ENCODE measurements around the gene CLSTN1. TPM values are rescaled to one million over a fixed set of nuclear protein-coding genes. Genes with fewer than 3 reads are reported as not detected.

CLSTN1 gene
- polyA plus RNA-seq, 2 donors, result 45.8 to 55.4 TPM

GRCh38 chr1:9705337-9706093, 118.2 kb downstream of the CLSTN1 start:
- Histone ChIP-seq H3K4me1 (ENCODE audit: control insufficient read depth in 2 of 2, insufficient read depth in 2 of 2, low read length in 1 of 2) (no peaks in the 10 kb centered on the region), H3K36me3 (ENCODE audit: control insufficient read depth in 2 of 2, insufficient read depth in 2 of 2, low read length in 1 of 2) (peaks cover 0 to 2% of the 10 kb centered on the region in 2 donors), H3K27me3 (ENCODE audit: control insufficient read depth in 1 of 2, insufficient read depth in 2 of 2, low read length in 2 of 2) (no peaks in the 10 kb centered on the region), H3K9me3 (ENCODE audit: control insufficient read depth in 2 of 2, insufficient read depth in 1 of 2, low read depth in 1 of 2, low read length in 1 of 2) (peaks cover 0 to 3% of the 10 kb centered on the region in 2 donors), H3K4me3 (ENCODE audit: low read depth in 1 of 2, low read length in 2 of 2) (no peak overlapping the region), H3K27ac (ENCODE audit: low read depth in 2 of 2, low read length in 1 of 2) (no peak overlapping the region)
- 85 to 86% methylated on average over 8 of the region's 8 CpGs for WGBS, 2 donors

- H3K4me1 ChIP-seq (ENCODE audit: control insufficient read depth in 2 of 2, insufficient read depth in 2 of 2, low read length in 1 of 2), result no peaks in the 10 kb centered on the region
- no peaks in the 10 kb centered on the region for H3K36me3 ChIP-seq (ENCODE audit: control insufficient read depth in 2 of 2, insufficient read depth in 2 of 2, low read length in 1 of 2)
- peaks cover 0 to 3% of the 10 kb centered on the region in 2 donors for H3K9me3 ChIP-seq (ENCODE audit: control insufficient read depth in 2 of 2, insufficient read depth in 1 of 2, low read depth in 1 of 2, low read length in 1 of 2)
- no peak overlapping the region for H3K27ac ChIP-seq (ENCODE audit: low read depth in 2 of 2, low read length in 1 of 2)
- H3K4me3 ChIP-seq (ENCODE audit: low read depth in 1 of 2, low read length in 2 of 2), result no peak overlapping the region
- WGBS, 2 donors, result 96 to 97% methylated on average over 3 of the region's 3 CpGs
- H3K27me3 ChIP-seq (ENCODE audit: control insufficient read depth in 1 of 2, insufficient read depth in 2 of 2, low read length in 2 of 2), result no peaks in the 10 kb centered on the region
Observed at GRCh38 chr1:9703681-9704080, 120.1 kb downstream of the CLSTN1 start.

- no peak overlapping the region for H3K27ac ChIP-seq (ENCODE audit: low read depth in 2 of 2, low read length in 1 of 2)
- peaks cover 0 to 3% of the 10 kb centered on the region in 2 donors for H3K9me3 ChIP-seq (ENCODE audit: control insufficient read depth in 2 of 2, insufficient read depth in 1 of 2, low read depth in 1 of 2, low read length in 1 of 2)
- no peaks in the 10 kb centered on the region for H3K36me3 ChIP-seq (ENCODE audit: control insufficient read depth in 2 of 2, insufficient read depth in 2 of 2, low read length in 1 of 2)
- WGBS, 2 donors, result 91 to 94% methylated on average over 5 of the region's 5 CpGs
- no peaks in the 10 kb centered on the region for H3K4me1 ChIP-seq (ENCODE audit: control insufficient read depth in 2 of 2, insufficient read depth in 2 of 2, low read length in 1 of 2)
- H3K27me3 ChIP-seq (ENCODE audit: control insufficient read depth in 1 of 2, insufficient read depth in 2 of 2, low read length in 2 of 2), result no peaks in the 10 kb centered on the region
- no peak overlapping the region for H3K4me3 ChIP-seq (ENCODE audit: low read depth in 1 of 2, low read length in 2 of 2)
Observed at GRCh38 chr1:9703165-9703509, 120.6 kb downstream of the CLSTN1 start.

GRCh38 chr1:9701665-9702064, 122.1 kb downstream of the CLSTN1 start:
- Histone ChIP-seq H3K27ac (ENCODE audit: low read depth in 2 of 2, low read length in 1 of 2) (no peak overlapping the region), H3K4me1 (ENCODE audit: control insufficient read depth in 2 of 2, insufficient read depth in 2 of 2, low read length in 1 of 2) (no peaks in the 10 kb centered on the region), H3K9me3 (ENCODE audit: control insufficient read depth in 2 of 2, insufficient read depth in 1 of 2, low read depth in 1 of 2, low read length in 1 of 2) (peaks cover 0 to 3% of the 10 kb centered on the region in 2 donors), H3K4me3 (ENCODE audit: low read depth in 1 of 2, low read length in 2 of 2) (no peak overlapping the region), H3K27me3 (ENCODE audit: control insufficient read depth in 1 of 2, insufficient read depth in 2 of 2, low read length in 2 of 2) (no peaks in the 10 kb centered on the region), H3K36me3 (ENCODE audit: control insufficient read depth in 2 of 2, insufficient read depth in 2 of 2, low read length in 1 of 2) (no peaks in the 10 kb centered on the region)
- WGBS, 2 donors, result 54 to 65% methylated on average over 4 of the region's 4 CpGs

- Histone ChIP-seq H3K36me3 (ENCODE audit: control insufficient read depth in 2 of 2, insufficient read depth in 2 of 2, low read length in 1 of 2) (no peaks in the 10 kb centered on the region), H3K27ac (ENCODE audit: low read depth in 2 of 2, low read length in 1 of 2) (no peak overlapping the region), H3K9me3 (ENCODE audit: control insufficient read depth in 2 of 2, insufficient read depth in 1 of 2, low read depth in 1 of 2, low read length in 1 of 2) (peaks cover 0 to 3% of the 10 kb centered on the region in 2 donors), H3K4me1 (ENCODE audit: control insufficient read depth in 2 of 2, insufficient read depth in 2 of 2, low read length in 1 of 2) (no peaks in the 10 kb centered on the region), H3K27me3 (ENCODE audit: control insufficient read depth in 1 of 2, insufficient read depth in 2 of 2, low read length in 2 of 2) (no peaks in the 10 kb centered on the region), H3K4me3 (ENCODE audit: low read depth in 1 of 2, low read length in 2 of 2) (no peak overlapping the region)
- WGBS, 2 donors, result 83 to 84% methylated on average over 12 of the region's 12 CpGs
Observed at GRCh38 chr1:9700340-9700739, 123.4 kb downstream of the CLSTN1 start.

GRCh38 chr1:9699361-9699760, 124.4 kb downstream of the CLSTN1 start:
- Histone ChIP-seq H3K9me3 (ENCODE audit: control insufficient read depth in 2 of 2, insufficient read depth in 1 of 2, low read depth in 1 of 2, low read length in 1 of 2) (peaks cover 0 to 3% of the 10 kb centered on the region in 2 donors), H3K4me1 (ENCODE audit: control insufficient read depth in 2 of 2, insufficient read depth in 2 of 2, low read length in 1 of 2) (no peaks in the 10 kb centered on the region), H3K27ac (ENCODE audit: low read depth in 2 of 2, low read length in 1 of 2) (no peak overlapping the region), H3K36me3 (ENCODE audit: control insufficient read depth in 2 of 2, insufficient read depth in 2 of 2, low read length in 1 of 2) (no peaks in the 10 kb centered on the region), H3K27me3 (ENCODE audit: control insufficient read depth in 1 of 2, insufficient read depth in 2 of 2, low read length in 2 of 2) (no peaks in the 10 kb centered on the region), H3K4me3 (ENCODE audit: low read depth in 1 of 2, low read length in 2 of 2) (no peak overlapping the region)
- WGBS, 2 donors, result 60 to 69% methylated on average over 7 of the region's 7 CpGs

GRCh38 chr1:9696793-9697192, 127.0 kb downstream of the CLSTN1 start:
- H3K27ac ChIP-seq (ENCODE audit: low read depth in 2 of 2, low read length in 1 of 2), result no peak overlapping the region
- H3K4me3 ChIP-seq (ENCODE audit: low read depth in 1 of 2, low read length in 2 of 2), result no peak overlapping the region
- no peaks in the 10 kb centered on the region for H3K9me3 ChIP-seq (ENCODE audit: control insufficient read depth in 2 of 2, insufficient read depth in 1 of 2, low read depth in 1 of 2, low read length in 1 of 2)
- whole genome bisulfite sequencing, 2 donors, result 97 to 100% methylated on average over 2 of the region's 2 CpGs
- no peaks in the 10 kb centered on the region for H3K4me1 ChIP-seq (ENCODE audit: control insufficient read depth in 2 of 2, insufficient read depth in 2 of 2, low read length in 1 of 2)
- no peaks in the 10 kb centered on the region for H3K36me3 ChIP-seq (ENCODE audit: control insufficient read depth in 2 of 2, insufficient read depth in 2 of 2, low read length in 1 of 2)
- no peaks in the 10 kb centered on the region for H3K27me3 ChIP-seq (ENCODE audit: control insufficient read depth in 1 of 2, insufficient read depth in 2 of 2, low read length in 2 of 2)

GRCh38 chr1:9691691-9692090, 132.1 kb downstream of the CLSTN1 start:
- Histone ChIP-seq H3K27ac (ENCODE audit: low read depth in 2 of 2, low read length in 1 of 2) (no peak overlapping the region), H3K4me1 (ENCODE audit: control insufficient read depth in 2 of 2, insufficient read depth in 2 of 2, low read length in 1 of 2) (peaks cover 4 to 8% of the 10 kb centered on the region in 2 donors), H3K27me3 (ENCODE audit: control insufficient read depth in 1 of 2, insufficient read depth in 2 of 2, low read length in 2 of 2) (no peaks in the 10 kb centered on the region), H3K4me3 (ENCODE audit: low read depth in 1 of 2, low read length in 2 of 2) (no peak overlapping the region), H3K9me3 (ENCODE audit: control insufficient read depth in 2 of 2, insufficient read depth in 1 of 2, low read depth in 1 of 2, low read length in 1 of 2) (no peaks in the 10 kb centered on the region), H3K36me3 (ENCODE audit: control insufficient read depth in 2 of 2, insufficient read depth in 2 of 2, low read length in 1 of 2) (no peaks in the 10 kb centered on the region)
- 73 to 83% methylated on average over 5 of the region's 5 CpGs for WGBS, 2 donors

- H3K4me3 ChIP-seq (ENCODE audit: low read depth in 1 of 2, low read length in 2 of 2), result no peak overlapping the region
- no peak overlapping the region for H3K27ac ChIP-seq (ENCODE audit: low read depth in 2 of 2, low read length in 1 of 2)
- peaks cover 4 to 8% of the 10 kb centered on the region in 2 donors for H3K4me1 ChIP-seq (ENCODE audit: control insufficient read depth in 2 of 2, insufficient read depth in 2 of 2, low read length in 1 of 2)
- H3K36me3 ChIP-seq (ENCODE audit: control insufficient read depth in 2 of 2, insufficient read depth in 2 of 2, low read length in 1 of 2), result no peaks in the 10 kb centered on the region
- 66 to 74% methylated on average over 6 of the region's 6 CpGs for WGBS, 2 donors
- no peaks in the 10 kb centered on the region for H3K27me3 ChIP-seq (ENCODE audit: control insufficient read depth in 1 of 2, insufficient read depth in 2 of 2, low read length in 2 of 2)
- no peaks in the 10 kb centered on the region for H3K9me3 ChIP-seq (ENCODE audit: control insufficient read depth in 2 of 2, insufficient read depth in 1 of 2, low read depth in 1 of 2, low read length in 1 of 2)
Observed at GRCh38 chr1:9691108-9691445, 132.7 kb downstream of the CLSTN1 start.

- WGBS, 2 donors, result 73 to 76% methylated on average over 14 of the region's 14 CpGs
- peaks cover 4 to 8% of the 10 kb centered on the region in 2 donors for H3K4me1 ChIP-seq (ENCODE audit: control insufficient read depth in 2 of 2, insufficient read depth in 2 of 2, low read length in 1 of 2)
- no peaks in the 10 kb centered on the region for H3K9me3 ChIP-seq (ENCODE audit: control insufficient read depth in 2 of 2, insufficient read depth in 1 of 2, low read depth in 1 of 2, low read length in 1 of 2)
- H3K27ac ChIP-seq (ENCODE audit: low read depth in 2 of 2, low read length in 1 of 2), result no peak overlapping the region
- H3K36me3 ChIP-seq (ENCODE audit: control insufficient read depth in 2 of 2, insufficient read depth in 2 of 2, low read length in 1 of 2), result no peaks in the 10 kb centered on the region
- H3K4me3 ChIP-seq (ENCODE audit: low read depth in 1 of 2, low read length in 2 of 2), result no peak overlapping the region
- H3K27me3 ChIP-seq (ENCODE audit: control insufficient read depth in 1 of 2, insufficient read depth in 2 of 2, low read length in 2 of 2), result no peaks in the 10 kb centered on the region
Observed at GRCh38 chr1:9690440-9691107, 133.2 kb downstream of the CLSTN1 start.
